A673 (cell line): Measurements from ENCODE around the gene NUTM2F. TPM values are rescaled to one million over a fixed set of nuclear protein-coding genes. Genes with fewer than 3 reads are reported as not detected.
"Not testable (repeated sequence)": the region's sequence is repeated elsewhere in the genome, so short reads cannot be mapped to it uniquely, and the experiment has no call there.

ENCODE experiments used
- BruUV-seq: library from RNA; stranded (reverse); fragments of 400-500 nt; replicated peaks from 2 replicates; lab custom pipeline; 2021; lab: Mats Ljungman, UMichigan
- CTCF ChIA-PET: fragments of 300-600 bp; sonication (Branson Sonifier 250); formaldehyde crosslinking; loops from one replicate; lab custom pipeline; 2022; ENCODE audit warnings: antibody characterized with exemption; lab: Charles Lee
- POLR2A ChIA-PET: fragments of 300-600 bp; sonication (Branson Sonifier 250); formaldehyde crosslinking; loops from one replicate; lab custom pipeline; 2022; ENCODE audit warnings: antibody characterized with exemption; ENCODE audit not compliant: low non-redundant PET; lab: Charles Lee
- DNase-seq: peaks from one replicate; pipeline ENCODE4 v3.0.0-alpha.2; 2015; ENCODE audit warnings: low spot score
- H3K27ac ChIP-seq: fragments of 200-600 bp; sonication (generic); 2 replicates; pipeline ENCODE4 v1.5.1; 2016; ENCODE audit warnings: mixed run types, low read depth, mild to moderate bottlenecking, mixed read lengths, antibody characterized with exemption, low read length; ENCODE audit not compliant: poor library complexity, severe bottlenecking
- H3K27me3 ChIP-seq: fragments of 200-600 bp; sonication (generic); replicated peaks from 2 replicates; pipeline ENCODE4 v1.6.1; 2017; ENCODE audit warnings: mixed run types, low read depth, mild to moderate bottlenecking, mixed read lengths, antibody characterized with exemption, low read length; ENCODE audit not compliant: insufficient read depth, poor library complexity
- H3K36me3 ChIP-seq: fragments of 200-600 bp; sonication (generic); 2 replicates; pipeline ENCODE4 v1.6.1; 2016; ENCODE audit warnings: mixed run types, mild to moderate bottlenecking, mixed read lengths, antibody characterized with exemption, low read length; ENCODE audit not compliant: insufficient read depth, poor library complexity, severe bottlenecking
- H3K4me1 ChIP-seq: fragments of 200-600 bp; sonication (generic); 2 replicates; pipeline ENCODE4 v1.6.1; 2017; ENCODE audit warnings: mixed run types, mild to moderate bottlenecking, mixed read lengths, antibody characterized with exemption, low read length; ENCODE audit not compliant: insufficient read depth, poor library complexity, severe bottlenecking
- H3K4me3 ChIP-seq: fragments of 200-600 bp; sonication (generic); 2 replicates; pipeline ENCODE4 v1.5.1; 2016; ENCODE audit warnings: low read depth, mixed run types, mild to moderate bottlenecking, mixed read lengths, low read length; ENCODE audit not compliant: poor library complexity, severe bottlenecking
- H3K9me3 ChIP-seq: fragments of 200-600 bp; sonication (generic); 2 replicates; pipeline ENCODE4 v1.6.1; 2016; ENCODE audit warnings: mixed run types, low read depth, mild to moderate bottlenecking, mixed read lengths, antibody characterized with exemption, low read length; ENCODE audit not compliant: poor library complexity, severe bottlenecking
- intact Hi-C: fragments of 100-400 bp; cut with micrococcal nuclease; formaldehyde crosslinking; loops from one replicate; pipeline ENCODE4 v1.10.0; 2022; ENCODE audit not compliant: unreplicated experiment
- total RNA-seq: library from RNA; stranded (reverse); gene quantifications from 2 replicates; pipeline ENCODE4 v1.2.3, GENCODE V29; 2021

Gene NUTM2F
- total RNA-seq, 1 experiment from 2014 or later: not detected

- H3K36me3 ChIP-seq, H3K4me3 ChIP-seq, H3K27ac ChIP-seq, intact Hi-C loops, POLR2A ChIA-PET, BruUV-seq, H3K27me3 ChIP-seq, H3K4me1 ChIP-seq, DNase-seq, CTCF ChIA-PET, H3K9me3 ChIP-seq: not testable (repeated sequence)
Measured at GRCh38 chr9:94357158-94357557, 28.7 kb upstream of the NUTM2F start.

- BruUV-seq, DNase-seq, H3K36me3 ChIP-seq, H3K4me1 ChIP-seq, CTCF ChIA-PET, H3K27me3 ChIP-seq, H3K9me3 ChIP-seq, POLR2A ChIA-PET, intact Hi-C loops, H3K4me3 ChIP-seq, H3K27ac ChIP-seq: not testable (repeated sequence)
Measured at GRCh38 chr9:94351901-94352723, 23.7 kb upstream of the NUTM2F start.

- H3K4me1 ChIP-seq, H3K27ac ChIP-seq, H3K4me3 ChIP-seq, H3K9me3 ChIP-seq, CTCF ChIA-PET, H3K36me3 ChIP-seq, H3K27me3 ChIP-seq, POLR2A ChIA-PET, intact Hi-C loops, BruUV-seq, DNase-seq: not testable (repeated sequence)
Measured at GRCh38 chr9:94348754-94349153, 20.3 kb upstream of the NUTM2F start.

- DNase-seq, H3K27ac ChIP-seq, POLR2A ChIA-PET, H3K36me3 ChIP-seq, H3K4me3 ChIP-seq, H3K9me3 ChIP-seq, H3K27me3 ChIP-seq, H3K4me1 ChIP-seq, intact Hi-C loops, CTCF ChIA-PET, BruUV-seq: not testable (repeated sequence)
Measured at GRCh38 chr9:94347451-94347850, 19.0 kb upstream of the NUTM2F start.

- H3K27ac ChIP-seq, H3K4me1 ChIP-seq, BruUV-seq, DNase-seq, POLR2A ChIA-PET, CTCF ChIA-PET, intact Hi-C loops, H3K36me3 ChIP-seq, H3K4me3 ChIP-seq, H3K27me3 ChIP-seq, H3K9me3 ChIP-seq: not testable (repeated sequence)
Measured at GRCh38 chr9:94341703-94342102, 13.3 kb upstream of the NUTM2F start.

GRCh38 chr9:94340750-94341149 is 12.3 kb upstream of the NUTM2F start:
- BruUV-seq, CTCF ChIA-PET, H3K9me3 ChIP-seq, H3K4me1 ChIP-seq, H3K4me3 ChIP-seq, H3K27me3 ChIP-seq, DNase-seq, intact Hi-C loops, POLR2A ChIA-PET, H3K27ac ChIP-seq, H3K36me3 ChIP-seq: not testable (repeated sequence)

GRCh38 chr9:94339657-94340056 is 11.2 kb upstream of the NUTM2F start:
- DNase-seq, BruUV-seq, CTCF ChIA-PET, H3K4me1 ChIP-seq, H3K36me3 ChIP-seq, H3K27me3 ChIP-seq, H3K9me3 ChIP-seq, POLR2A ChIA-PET, H3K4me3 ChIP-seq, intact Hi-C loops, H3K27ac ChIP-seq: not testable (repeated sequence)
